Activated naive CD4-positive, alpha-beta T cell treated with Interleukin-2 at 50 U/mL for 16 hours (primary cell): Measurements from ENCODE around the gene RNF151.
"Not testable (repeated sequence)": the region's sequence is repeated elsewhere in the genome, so short reads cannot be mapped to it uniquely, and the experiment has no call there.

Experiments
- DNase-seq: peaks from one replicate; pipeline ENCODE4 v3.0.0-alpha.2; 2020

Gene RNF151

GRCh38 chr16:2009791-2010510 lies 43.3 kb downstream of the RNF151 start, which contains the start of gene ZNF598:
Gene ZNF598, minus strand, starts transcription at chr16:2009821.
- peak; percentile 79 for DNase-seq

- DNase-seq = not testable (repeated sequence)
Observed at GRCh38 chr16:2011726-2012125, 45.1 kb downstream of the RNF151 start.

- DNase-seq = no peak
Observed at GRCh38 chr16:2013527-2013926, 46.9 kb downstream of the RNF151 start.

DNA sequence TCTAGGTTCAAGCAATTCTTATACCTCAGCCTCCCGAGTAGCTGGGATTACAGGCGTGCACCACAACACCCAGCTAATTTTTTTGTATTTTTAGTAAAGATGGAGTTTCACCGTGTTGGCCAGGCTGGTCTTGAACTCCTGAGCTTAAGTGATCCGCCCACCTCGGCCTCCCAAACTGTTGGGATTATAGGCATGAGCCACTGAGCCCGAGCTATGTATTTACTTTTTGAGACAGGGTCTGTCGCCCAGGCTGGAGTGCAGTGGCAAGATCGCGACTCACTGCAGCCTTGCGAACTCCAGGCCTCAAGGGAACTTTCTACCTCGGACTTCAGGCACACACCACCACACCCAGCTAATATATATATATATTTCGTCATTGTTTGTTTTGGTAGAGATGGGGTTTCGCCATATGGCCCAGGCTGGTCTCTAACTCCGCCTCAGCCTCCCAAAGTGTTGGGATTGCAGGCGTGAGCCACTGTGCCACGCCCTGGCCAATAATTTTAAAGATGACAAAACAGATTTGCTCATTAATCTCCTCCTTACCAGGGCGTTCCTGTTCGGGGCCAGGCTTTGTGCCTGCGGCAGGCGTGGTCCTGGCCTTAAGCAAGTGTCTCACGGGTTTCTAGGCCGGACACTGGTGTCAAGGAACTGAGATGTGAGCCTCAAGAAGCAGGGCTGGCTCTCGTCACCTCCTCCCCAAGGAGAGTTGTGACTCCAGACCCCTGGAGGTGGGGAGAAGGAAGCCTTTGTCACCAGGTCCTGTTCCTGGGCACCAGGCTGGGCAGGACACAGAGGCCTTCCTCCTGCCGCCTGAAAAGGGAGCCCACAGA lies 48.7 kb downstream of the RNF151 start:
- DNase-seq = no peak

DNA sequence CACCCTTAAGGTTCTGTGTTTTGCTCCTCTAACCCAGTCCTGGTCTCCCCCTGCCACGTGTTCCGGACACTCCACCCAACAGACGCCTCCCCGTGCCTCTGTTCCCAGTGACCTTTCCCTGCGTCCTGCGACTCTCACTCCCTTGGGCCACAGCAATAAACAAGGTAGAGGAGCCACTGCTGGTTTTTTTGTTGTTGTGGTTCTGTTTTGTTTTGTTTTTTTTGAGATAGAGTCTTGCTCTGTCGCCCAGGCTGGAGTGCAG lies 49.2 kb downstream of the RNF151 start:
- no peak for DNase-seq

DNA sequence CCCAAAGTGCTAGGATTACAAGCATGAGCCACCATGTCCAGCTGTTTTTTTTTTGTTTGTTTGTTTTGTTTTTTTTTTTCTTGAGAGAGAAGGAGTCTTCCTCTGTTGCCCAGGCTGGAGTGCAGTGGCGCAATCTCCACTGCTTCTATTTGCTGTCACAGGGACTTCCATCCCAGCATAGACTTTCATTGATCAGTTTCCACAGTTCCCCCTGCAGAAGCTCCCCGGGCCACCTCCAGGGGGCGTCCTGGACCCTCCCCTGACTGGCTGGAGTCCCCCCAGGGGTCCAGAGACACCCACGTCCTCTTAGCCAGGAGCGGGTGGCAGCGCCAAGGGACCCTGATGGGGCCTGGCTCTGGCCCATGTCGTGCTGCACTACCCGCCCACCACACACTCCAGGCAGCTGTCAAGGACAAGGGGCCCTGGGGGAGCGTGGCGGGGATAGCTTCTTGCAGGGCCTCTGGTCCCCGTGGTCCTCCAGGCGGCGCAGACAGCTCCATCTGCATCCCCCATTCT lies 49.8 kb downstream of the RNF151 start:
- peak; percentile 16 for DNase-seq
